ENCODE data around the gene IFNAR1.
"Not testable (repeated sequence)": the region's sequence is repeated elsewhere in the genome, so short reads cannot be mapped to it uniquely, and the experiment has no call there.

GRCh38 chr21:33381381-33381780 lies 56.6 kb downstream of the IFNAR1 start:
- not testable (repeated sequence) for TF ChIP-seq POLR2AphosphoS5 (IDR thresholded peaks at IDR 0.05; ENCODE audit: low read depth, low read length); CTCF (IDR thresholded peaks at IDR 0.05; ENCODE audit: control extremely low read depth in 1 of 3, insufficient read depth in 1 of 3, low read depth in 1 of 3, low read length in 3 of 3); POLR2A (IDR thresholded peaks at IDR 0.05; ENCODE audit: control extremely low read depth in 1 of 2, low read depth in 2 of 2, low read length in 2 of 2); SRF (IDR thresholded peaks at IDR 0.05; ENCODE audit: low read depth, low read length); BRCA1 (IDR thresholded peaks at IDR 0.05; ENCODE audit: low read depth, low read length); FOSL1 (IDR thresholded peaks at IDR 0.05; ENCODE audit: insufficient read depth, low read depth, low read length); BACH1 (IDR thresholded peaks at IDR 0.05; ENCODE audit: low read length); SIRT6 (IDR thresholded peaks at IDR 0.05; ENCODE audit: low read length); RFX5 (IDR thresholded peaks at IDR 0.05; ENCODE audit: borderline replicate concordance, low read depth, low read length); TAF1 (IDR thresholded peaks at IDR 0.05; ENCODE audit: low read depth, low read length); CEBPB (IDR thresholded peaks at IDR 0.05; ENCODE audit: low read depth, low read length); RNF2 (IDR thresholded peaks at IDR 0.05; ENCODE audit: borderline replicate concordance, low read depth, low read length, missing control alignments, poor library complexity, severe bottlenecking); ASH2L (IDR thresholded peaks at IDR 0.05; ENCODE audit: low read length); CHD2 (IDR thresholded peaks at IDR 0.05; ENCODE audit: low read length)
